ENCODE data around the gene COL9A3.

DNA sequence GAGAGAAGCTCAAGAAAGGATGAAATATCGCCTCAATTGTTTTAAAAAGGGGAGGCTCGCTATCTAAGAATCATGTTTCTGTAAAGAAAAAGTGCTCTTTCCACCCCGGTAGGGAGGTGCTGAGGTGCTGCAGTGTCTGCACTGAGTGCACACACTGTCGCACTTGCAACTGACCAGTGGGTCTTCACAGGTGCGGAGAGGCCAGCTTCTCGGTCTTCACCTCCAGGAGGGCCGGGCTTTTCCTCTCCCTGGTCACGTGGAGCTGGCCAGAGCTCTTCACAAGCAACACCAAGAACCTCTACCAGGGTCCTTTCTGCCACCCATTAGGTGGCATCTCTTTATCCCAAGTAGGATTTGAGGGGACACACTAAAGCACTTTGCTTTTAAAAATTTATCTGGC lies 72.6 kb downstream of the COL9A3 start:
- TF ChIP-seq TAF1 (IDR thresholded peaks at IDR 0.05; ENCODE audit: low read depth) (no peak), EZH2 (IDR thresholded peaks at IDR 0.05; ENCODE audit: borderline replicate concordance, insufficient read depth, low read length, poor library complexity, severe bottlenecking) (no peak), REST (IDR thresholded peaks at IDR 0.05; ENCODE audit: borderline replicate concordance) (no peak)

Measured in neural cell (in vitro differentiated cells).